AG09309 (cell line): Measurements from ENCODE around the gene RBM5.

ENCODE experiments used
- DNase-seq: peaks from one replicate; pipeline ENCODE4 v3.0.0-alpha.2; 2010; ENCODE audit warnings: low read depth
- H3K4me3 ChIP-seq: 2 replicates; pipeline ENCODE4 v1.5.1; 2011; ENCODE audit warnings: mild to moderate bottlenecking, low read depth, low read length, moderate library complexity; ENCODE audit not compliant: control insufficient read depth
- CTCF ChIP-seq: IDR thresholded peaks from 2 replicates; pipeline ENCODE4 v1.5.1; 2011; ENCODE audit warnings: mild to moderate bottlenecking, low read depth, low read length, inconsistent platforms; ENCODE audit not compliant: insufficient read depth, control insufficient read depth; ENCODE audit errors: missing control alignments

RBM5 gene

GRCh38 chr3:50124052-50124799 lies 35.5 kb downstream of the RBM5 start:
- no peak for DNase-seq
- TF ChIP-seq CTCF, result no peak

DNA sequence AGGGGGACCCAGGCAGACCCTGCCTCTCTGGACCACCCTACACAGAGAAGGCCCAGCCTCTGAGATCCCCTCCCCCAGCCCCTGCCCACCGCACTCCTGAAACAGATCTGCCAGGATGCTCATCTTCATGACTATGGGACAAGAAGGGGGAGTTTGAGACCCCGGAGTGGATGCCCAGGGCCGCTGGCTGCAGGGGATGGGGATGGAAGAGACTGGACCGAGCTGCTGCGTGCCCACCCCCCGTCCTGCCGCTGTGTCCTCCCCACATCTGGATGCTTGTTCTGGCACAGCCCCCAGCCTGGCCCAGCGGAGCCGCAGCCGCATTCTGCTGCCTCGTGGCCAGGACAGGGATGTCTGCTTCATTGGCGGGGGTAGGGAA lies 36.1 kb downstream of the RBM5 start:
- no peak for DNase-seq
- H3K4me3 ChIP-seq, result no peak overlapping the region
- no peak for TF ChIP-seq CTCF

More at GRCh38 chr3:50124052-50124799, 35.5 kb downstream of the RBM5 start:
- no peak overlapping the region for H3K4me3 ChIP-seq

DNA sequence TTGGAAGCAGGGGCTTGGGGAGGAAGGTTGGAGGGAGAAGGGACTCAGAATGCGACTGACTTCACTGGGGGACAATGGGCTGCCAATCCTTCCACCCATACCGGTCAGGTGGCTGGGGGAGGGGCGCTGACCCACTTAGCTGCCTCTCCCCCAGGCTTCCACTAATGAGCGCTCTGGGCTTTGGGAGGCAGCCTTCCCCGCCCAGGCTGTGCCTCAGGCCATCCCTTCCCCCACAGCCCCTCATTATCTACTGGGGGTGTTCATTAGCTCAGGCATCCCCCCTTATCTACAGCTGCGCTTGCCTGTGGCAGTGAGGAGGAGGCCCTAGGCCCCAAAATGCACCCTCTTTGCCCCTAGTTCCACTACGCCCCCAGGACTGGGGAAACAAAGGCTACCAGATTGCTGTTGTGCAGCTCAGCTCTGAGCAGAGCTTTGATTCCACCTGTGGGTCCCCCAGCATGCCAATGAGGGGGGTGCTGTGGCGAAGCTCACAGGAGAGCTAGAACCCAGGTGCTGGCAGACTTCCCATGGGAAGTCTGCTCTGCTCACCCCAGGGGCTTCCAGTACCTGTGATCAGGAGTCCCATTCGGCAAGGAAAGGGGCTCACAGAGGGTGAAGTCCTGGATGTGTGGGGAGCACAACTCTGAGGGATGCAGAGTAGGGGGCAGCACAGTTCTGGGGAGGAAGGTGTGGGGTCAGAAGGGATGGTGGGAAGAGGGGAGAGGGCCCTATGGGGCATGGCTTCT lies 37.0 kb downstream of the RBM5 start:
- no peak for DNase-seq
- TF ChIP-seq CTCF, result no peak
- no peak overlapping the region for H3K4me3 ChIP-seq

GRCh38 chr3:50126287-50127211 lies 37.8 kb downstream of the RBM5 start:
- no peak overlapping the region for H3K4me3 ChIP-seq
- no peak for DNase-seq
- no peak for TF ChIP-seq CTCF

DNA sequence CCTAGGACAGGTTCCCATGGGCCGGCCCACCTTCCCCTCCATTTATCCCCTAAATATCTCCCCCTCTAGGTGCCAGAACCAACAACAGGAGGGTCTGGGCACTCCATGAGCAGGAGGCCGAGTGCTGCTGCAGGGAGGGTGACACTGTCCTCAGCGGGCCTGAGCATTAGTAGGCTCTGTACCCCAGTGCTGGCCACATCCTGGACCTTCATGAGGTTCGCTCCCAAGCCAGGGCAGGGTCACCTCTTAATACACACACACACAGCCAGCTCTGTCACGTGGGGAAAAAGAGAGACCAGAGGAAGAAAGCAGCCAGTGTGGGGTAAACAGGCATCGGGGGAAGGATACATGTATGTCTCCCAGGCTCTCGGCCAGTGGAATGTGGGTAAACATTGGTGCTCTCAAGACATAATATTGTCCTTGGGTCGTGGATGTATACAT lies 38.6 kb downstream of the RBM5 start:
- H3K4me3 ChIP-seq, result no peak overlapping the region
- no peak for TF ChIP-seq CTCF
- DNase-seq, result no peak

DNA sequence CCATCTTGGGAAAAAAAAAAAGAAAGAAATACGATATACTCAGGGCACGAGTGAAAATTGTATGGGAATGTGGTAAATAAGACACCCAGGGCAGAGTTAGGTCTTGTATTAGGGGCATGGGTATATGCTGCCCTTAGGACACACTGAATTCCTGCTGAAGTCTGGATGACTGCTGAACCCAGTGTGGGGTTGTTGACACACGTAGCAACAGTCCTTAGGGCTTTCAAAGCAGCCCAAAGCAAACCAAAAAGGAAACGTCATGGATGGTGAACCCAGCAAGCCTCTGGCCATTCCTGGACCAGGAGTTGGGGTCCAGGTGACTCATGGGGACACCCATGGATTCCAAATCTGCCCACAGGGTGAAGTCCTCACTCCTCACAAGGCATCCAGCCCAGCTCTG lies 39.3 kb downstream of the RBM5 start:
- no peak for DNase-seq
- H3K4me3 ChIP-seq, result no peak overlapping the region
- no peak for TF ChIP-seq CTCF
